CD4-positive, alpha-beta T cell treated with Interleukin-6 for 4 hours (primary cell): ENCODE measurements around the gene MLLT10.

Source experiments
- DNase-seq: peaks from one replicate; pipeline ENCODE4 v3.0.0-alpha.2; 2020; ENCODE audit warnings: mixed read lengths

MLLT10 gene

GRCh38 chr10:21650353-21650752 is 116.3 kb downstream of the MLLT10 start:
- DNase-seq = no peak

GRCh38 chr10:21655236-21655635 is 121.2 kb downstream of the MLLT10 start:
- DNase-seq = no peak

- DNase-seq = no peak
Observed at GRCh38 chr10:21655687-21656086, 121.7 kb downstream of the MLLT10 start.

- DNase-seq = no peak
Observed at GRCh38 chr10:21661087-21661486, 127.1 kb downstream of the MLLT10 start.

- DNase-seq = no peak
Observed at GRCh38 chr10:21661935-21662334, 127.9 kb downstream of the MLLT10 start.

- no peak for DNase-seq
Observed at GRCh38 chr10:21662635-21663034, 128.6 kb downstream of the MLLT10 start.

- no peak for DNase-seq
Observed at GRCh38 chr10:21668831-21669230, 134.8 kb downstream of the MLLT10 start.

- DNase-seq = no peak
Observed at GRCh38 chr10:21670391-21670790, 136.4 kb downstream of the MLLT10 start.

- no peak for DNase-seq
Observed at GRCh38 chr10:21673668-21674067, 139.6 kb downstream of the MLLT10 start.

GRCh38 chr10:21675157-21675796 is 141.2 kb downstream of the MLLT10 start:
- DNase-seq = peak; percentile 44

- no peak for DNase-seq
Observed at GRCh38 chr10:21677551-21677950, 143.5 kb downstream of the MLLT10 start.

GRCh38 chr10:21681156-21681555 is 147.1 kb downstream of the MLLT10 start:
- no peak for DNase-seq

GRCh38 chr10:21687266-21688008 is 153.4 kb downstream of the MLLT10 start:
- no peak for DNase-seq

GRCh38 chr10:21688009-21688332 is 153.9 kb downstream of the MLLT10 start:
- DNase-seq = no peak

- no peak for DNase-seq
Observed at GRCh38 chr10:21688870-21689269, 154.8 kb downstream of the MLLT10 start.

GRCh38 chr10:21689881-21690280 is 155.8 kb downstream of the MLLT10 start:
- no peak for DNase-seq

- DNase-seq = no peak
Observed at GRCh38 chr10:21692916-21693315, 158.9 kb downstream of the MLLT10 start.

GRCh38 chr10:21693418-21693817 is 159.4 kb downstream of the MLLT10 start:
- DNase-seq = no peak

- DNase-seq = no peak
Observed at GRCh38 chr10:21694631-21695030, 160.6 kb downstream of the MLLT10 start.

GRCh38 chr10:21696302-21696701 is 162.3 kb downstream of the MLLT10 start:
- DNase-seq = no peak

- no peak for DNase-seq
Observed at GRCh38 chr10:21699575-21699974, 165.5 kb downstream of the MLLT10 start.

GRCh38 chr10:21700474-21700873 is 166.4 kb downstream of the MLLT10 start:
- no peak for DNase-seq

GRCh38 chr10:21702633-21703111 is 168.6 kb downstream of the MLLT10 start:
- no peak for DNase-seq

- no peak for DNase-seq
Observed at GRCh38 chr10:21705142-21705827, 171.3 kb downstream of the MLLT10 start.
